Measurements from ENCODE around the gene ZFPM1. TPM values are rescaled to one million over a fixed set of nuclear protein-coding genes. Genes with fewer than 3 reads are reported as not detected.

The ZFPM1 gene
- total RNA-seq (2022; extraction: Qiagen RNA extraction; ENCODE audit: low read depth): 5.6 to 7.2 TPM (median 6.2 TPM) in 5 replicates

DNA sequence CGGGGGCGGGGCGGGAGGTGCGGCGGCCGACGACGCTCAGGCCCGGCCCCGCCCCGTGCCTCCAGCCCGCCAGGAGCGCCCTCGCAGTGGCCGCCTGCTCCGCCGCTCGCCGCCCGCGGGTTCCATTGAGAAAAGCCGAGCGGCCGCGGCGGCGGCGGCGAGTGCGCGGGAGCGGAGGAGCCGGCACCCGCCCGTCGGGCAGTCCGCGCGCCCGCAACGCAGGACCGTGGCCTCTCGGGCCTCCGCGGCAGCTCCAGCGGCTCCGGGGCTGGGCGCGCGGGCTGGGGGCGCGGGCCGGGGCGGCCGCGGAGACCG is at the start of gene ZFPM1:
Gene ZFPM1, plus strand, starts transcription at position 64 of the 315 bp plus-strand sequence. CDS start 359 bp downstream, outside the sequence.

DNA sequence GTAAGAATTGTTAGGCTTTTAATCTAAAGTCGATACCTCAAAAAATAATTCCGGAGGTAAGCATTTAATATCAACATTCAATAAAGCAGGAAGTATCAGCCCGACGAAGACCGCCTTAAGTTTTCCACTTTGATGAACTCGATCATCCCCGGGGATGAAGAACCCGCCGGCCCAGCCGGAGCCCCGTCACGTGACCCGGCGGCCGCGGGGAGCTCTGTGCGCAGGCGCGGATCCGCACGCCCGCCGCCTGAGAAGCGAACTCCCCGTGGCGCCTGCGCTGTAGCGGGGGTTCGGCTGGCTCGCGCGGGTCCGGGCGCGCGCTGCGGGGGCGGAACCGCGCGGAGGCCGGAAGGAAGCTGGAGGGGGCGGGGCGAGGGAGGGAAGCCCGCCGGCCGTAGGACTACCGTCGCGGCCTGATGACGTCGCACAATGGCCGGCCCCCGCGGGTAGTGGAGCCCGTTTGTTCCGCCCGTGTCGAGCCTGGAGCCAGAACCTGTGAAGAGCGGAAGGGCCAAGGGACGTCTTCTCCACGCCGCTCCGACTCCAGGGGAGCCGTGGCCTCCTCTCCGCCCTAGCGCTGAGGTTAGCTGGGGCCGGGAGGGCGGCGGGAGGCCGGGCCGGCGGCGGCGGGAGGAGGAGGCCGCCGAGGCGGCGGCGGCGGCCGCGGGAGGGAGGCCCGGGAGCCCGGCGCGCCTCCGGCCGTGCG is 117.1 kb downstream of the ZFPM1 start, which contains the start of gene ZC3H18:
Gene ZC3H18, plus strand, starts transcription at position 419 of the 706 bp plus-strand sequence. CDS start 6,721 bp downstream, outside the sequence.

Other genes starting within 250 kb of the ZFPM1 start
- gene ZNF469, start 70.3 kb upstream of the ZFPM1 start, total RNA-seq (2022; extraction: Qiagen RNA extraction; ENCODE audit: low read depth): 5.9 to 11.2 TPM (median 9.6 TPM) in 5 replicates
- 41.8 to 48.8 TPM (median 47.6 TPM) in 5 replicates for gene ZC3H18, start 117.1 kb downstream of the ZFPM1 start, total RNA-seq (2022; extraction: Qiagen RNA extraction; ENCODE audit: low read depth)
- gene IL17C, start 185.3 kb downstream of the ZFPM1 start, total RNA-seq (2022; extraction: Qiagen RNA extraction; ENCODE audit: low read depth): not detected in 5 replicates
- 267 to 301 TPM (median 293 TPM) in 5 replicates for gene CYBA, start 197.8 kb downstream of the ZFPM1 start, total RNA-seq (2022; extraction: Qiagen RNA extraction; ENCODE audit: low read depth)
- gene MVD, start 209.8 kb downstream of the ZFPM1 start, total RNA-seq (2022; extraction: Qiagen RNA extraction; ENCODE audit: low read depth): 16.6 to 23.1 TPM (median 20.2 TPM) in 5 replicates
- gene SNAI3, start 233.2 kb downstream of the ZFPM1 start, total RNA-seq (2022; extraction: Qiagen RNA extraction; ENCODE audit: low read depth): 0.08 to 0.32 TPM (median 0.17 TPM) in 4 of 5 replicates, not detected in the other

Data from A549 treated with GW870086 at 1 μM for 4 hours (cell line).